GM13976 (cell line): Measurements from ENCODE around the gene PDE6B.
"Not testable (repeated sequence)": the region's sequence is repeated elsewhere in the genome, so short reads cannot be mapped to it uniquely, and the experiment has no call there.

Source experiments
- DNase-seq: peaks from one replicate; pipeline ENCODE4 v3.0.0; 2012; ENCODE audit warnings: low spot score
- in situ Hi-C: fragments of 300-500 bp; cut with MboI; formaldehyde crosslinking; loops from one replicate; pipeline ENCODE4 v1.12.0; 2022; ENCODE audit warnings: low sequenced_read_pairs, mixed read lengths, inconsistent platforms; ENCODE audit not compliant: unreplicated experiment
- TF ChIP-seq, protein P1 (sequence below): IDR thresholded peaks from 2 replicates; pipeline ENCODE4 v1.5.1; 2012; ENCODE audit warnings: borderline replicate concordance, mild to moderate bottlenecking; ENCODE audit not compliant: insufficient read depth; ENCODE audit errors: extremely low read depth, missing control alignments, control extremely low read depth

Gene PDE6B

DNA sequence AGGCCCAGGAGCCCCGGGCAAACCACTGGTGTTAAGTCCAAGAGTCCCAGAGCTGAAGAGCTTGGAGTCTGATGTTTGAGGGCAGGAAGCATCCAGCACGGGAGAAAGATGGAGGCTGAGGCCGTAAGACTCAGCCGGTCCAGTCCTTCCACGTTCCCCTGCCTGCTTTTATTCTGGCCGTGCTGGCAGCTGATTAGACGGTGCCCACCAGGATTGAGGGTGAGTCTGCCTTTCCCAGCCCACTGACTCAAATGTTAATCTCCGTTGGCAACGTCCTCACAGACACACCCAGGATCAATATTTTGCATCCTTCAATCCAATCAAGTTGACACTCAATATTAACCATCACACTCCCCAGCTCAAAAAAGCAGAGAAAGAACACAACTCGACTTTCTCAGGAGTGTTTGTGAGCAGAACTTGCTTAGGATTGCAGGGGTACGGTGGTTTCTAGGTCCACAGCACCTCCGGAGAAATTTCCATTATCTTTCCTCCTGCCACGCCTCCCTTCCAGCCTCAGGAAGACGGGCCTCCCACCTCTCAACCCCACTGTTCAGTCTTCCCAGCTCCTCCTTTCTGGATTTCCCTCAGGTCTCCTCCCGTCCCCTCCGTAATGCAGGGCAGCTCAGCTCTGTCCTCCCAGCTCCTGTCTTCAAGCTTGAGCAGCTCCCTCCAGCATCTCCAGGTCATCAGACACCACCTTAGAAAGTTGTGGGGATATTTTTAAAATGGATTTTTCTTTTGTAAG, 36.0 kb upstream of the PDE6B start:
- TF ChIP-seq, protein P1, sequence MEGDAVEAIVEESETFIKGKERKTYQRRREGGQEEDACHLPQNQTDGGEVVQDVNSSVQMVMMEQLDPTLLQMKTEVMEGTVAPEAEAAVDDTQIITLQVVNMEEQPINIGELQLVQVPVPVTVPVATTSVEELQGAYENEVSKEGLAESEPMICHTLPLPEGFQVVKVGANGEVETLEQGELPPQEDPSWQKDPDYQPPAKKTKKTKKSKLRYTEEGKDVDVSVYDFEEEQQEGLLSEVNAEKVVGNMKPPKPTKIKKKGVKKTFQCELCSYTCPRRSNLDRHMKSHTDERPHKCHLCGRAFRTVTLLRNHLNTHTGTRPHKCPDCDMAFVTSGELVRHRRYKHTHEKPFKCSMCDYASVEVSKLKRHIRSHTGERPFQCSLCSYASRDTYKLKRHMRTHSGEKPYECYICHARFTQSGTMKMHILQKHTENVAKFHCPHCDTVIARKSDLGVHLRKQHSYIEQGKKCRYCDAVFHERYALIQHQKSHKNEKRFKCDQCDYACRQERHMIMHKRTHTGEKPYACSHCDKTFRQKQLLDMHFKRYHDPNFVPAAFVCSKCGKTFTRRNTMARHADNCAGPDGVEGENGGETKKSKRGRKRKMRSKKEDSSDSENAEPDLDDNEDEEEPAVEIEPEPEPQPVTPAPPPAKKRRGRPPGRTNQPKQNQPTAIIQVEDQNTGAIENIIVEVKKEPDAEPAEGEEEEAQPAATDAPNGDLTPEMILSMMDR: no peak
- DNase-seq: no peak
- in situ Hi-C loops: no loop called here

DNA sequence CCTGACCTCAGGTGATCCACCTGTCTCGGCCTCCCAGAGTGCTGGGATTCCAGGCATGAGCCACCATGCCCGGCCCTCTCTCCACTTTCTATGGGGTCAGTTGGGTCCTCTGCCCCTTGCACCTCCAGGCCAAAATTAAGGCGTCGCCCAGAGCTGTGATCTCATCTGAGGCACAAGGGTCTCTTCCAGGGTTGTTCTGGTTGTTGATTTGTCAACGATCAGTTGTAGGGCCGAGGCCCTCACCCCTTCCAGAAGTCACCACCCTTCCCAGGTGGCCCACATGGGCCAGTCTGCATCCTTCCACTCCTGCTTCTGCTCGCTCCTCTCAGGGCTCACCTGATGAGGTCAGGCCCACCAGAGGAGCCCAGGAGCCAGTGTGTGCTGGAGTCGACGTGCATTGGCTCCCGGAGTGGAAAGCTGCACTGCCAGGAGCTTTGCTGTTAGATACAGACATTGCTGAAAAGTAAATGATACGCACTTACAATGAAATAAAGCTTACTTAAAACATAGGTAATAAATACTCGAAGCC, 35.0 kb upstream of the PDE6B start:
- TF ChIP-seq, protein P1: no peak
- in situ Hi-C loops: no loop called here
- no peak for DNase-seq

GRCh38 chr4:592178-592577, 33.2 kb upstream of the PDE6B start:
- DNase-seq, in situ Hi-C loops: not testable (repeated sequence)

- TF ChIP-seq, protein P1: no peak
- DNase-seq: no peak
- in situ Hi-C loops: no loop called here
These were observed 32.4 kb upstream of the PDE6B start for GRCh38 chr4:592825-593520.

DNA sequence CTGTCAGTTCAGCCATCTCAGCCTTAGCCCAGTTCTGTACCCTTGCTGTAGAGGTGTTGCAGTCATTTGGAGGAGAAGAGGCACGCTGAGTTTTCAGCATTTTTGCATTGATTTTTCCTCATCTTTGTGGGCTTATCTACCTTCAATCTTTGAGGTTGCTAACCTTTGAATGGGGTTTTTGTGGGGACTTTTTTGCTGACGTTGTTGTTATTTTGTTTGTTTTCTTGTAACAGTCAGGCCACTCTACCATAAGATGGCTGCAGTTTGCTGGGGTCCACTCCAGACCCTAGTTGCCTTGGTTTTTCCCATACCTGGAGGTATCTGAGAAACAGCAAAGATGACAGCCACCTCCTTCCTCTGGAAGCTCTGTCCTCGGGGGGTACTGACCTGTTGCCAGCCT, 26.4 kb upstream of the PDE6B start:
- DNase-seq: no peak
- TF ChIP-seq, protein P1: no peak
- in situ Hi-C loops: no loop called here

DNA sequence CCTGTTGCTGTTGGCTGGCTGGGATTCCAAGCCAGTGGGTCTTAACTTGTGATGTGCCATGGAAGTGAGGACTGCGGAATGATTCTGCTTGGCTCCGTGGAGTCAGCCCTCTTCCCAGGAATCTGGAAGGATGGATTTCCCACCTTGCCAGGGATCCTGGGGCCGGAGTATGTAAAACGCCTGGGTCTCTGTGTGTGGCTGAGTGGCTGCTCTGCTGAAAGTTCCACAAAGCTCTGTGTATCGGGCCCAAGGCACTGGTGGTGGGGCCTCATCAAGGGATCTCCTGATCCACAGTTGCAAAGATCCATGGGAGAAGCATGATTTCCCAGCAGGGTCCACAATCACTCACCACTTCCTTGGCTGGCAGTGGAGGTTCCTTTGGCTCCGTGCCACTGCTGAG, 25.2 kb upstream of the PDE6B start:
- in situ Hi-C loops: no loop called here
- TF ChIP-seq, protein P1: no peak

More for the DNA sequence above, 25.2 kb upstream of the PDE6B start:
- no peak for DNase-seq
